D721Med (cell line): ENCODE data around the gene KSR1.

Experiments
- DNase-seq: peaks from one replicate; pipeline ENCODE4 v3.0.0; 2011; ENCODE audit warnings: low spot score; ENCODE audit not compliant: insufficient read length
- FAIRE-seq: peaks from 2 replicates; lab custom pipeline; 2011; peaks lifted over from hg19 to GRCh38; lab: Jason Lieb, UNC
- CTCF ChIP-seq: IDR thresholded peaks from 2 replicates; pipeline ENCODE4 v1.5.1; 2012; ENCODE audit warnings: mild to moderate bottlenecking, control low read depth; ENCODE audit not compliant: insufficient read depth; ENCODE audit errors: missing control alignments

Gene KSR1

GRCh38 chr17:27616414-27616813, 160.2 kb downstream of the KSR1 start:
- no peak for TF ChIP-seq CTCF
- no peak for DNase-seq
- no peak for FAIRE-seq

GRCh38 chr17:27618417-27618816, 162.2 kb downstream of the KSR1 start:
- DNase-seq = no peak
- TF ChIP-seq CTCF = no peak
- FAIRE-seq = no peak

- FAIRE-seq = no peak
Measured at GRCh38 chr17:27620721-27621120, 164.5 kb downstream of the KSR1 start.

GRCh38 chr17:27621536-27621935, 165.3 kb downstream of the KSR1 start:
- FAIRE-seq (no peak), DNase-seq (no peak)
- no peak for TF ChIP-seq CTCF

More at GRCh38 chr17:27620721-27621120, 164.5 kb downstream of the KSR1 start:
- DNase-seq = no peak
- no peak for TF ChIP-seq CTCF

GRCh38 chr17:27621942-27622559, 165.8 kb downstream of the KSR1 start:
- FAIRE-seq (no peak), DNase-seq (no peak)
- no peak for TF ChIP-seq CTCF

- DNase-seq = no peak
- no peak for TF ChIP-seq CTCF
- FAIRE-seq = no peak
Measured at GRCh38 chr17:27622986-27623385, 166.7 kb downstream of the KSR1 start.

GRCh38 chr17:27623614-27624013, 167.4 kb downstream of the KSR1 start:
- FAIRE-seq (no peak), DNase-seq (no peak)
- no peak for TF ChIP-seq CTCF
